K562 (cell line): ENCODE results near the gene REEP6. TPM values are rescaled to one million over a fixed set of nuclear protein-coding genes. Genes with fewer than 3 reads are reported as not detected.

ENCODE experiments used
- ASH1L ChIP-seq: fragments of 450-650 bp; IDR thresholded peaks from 2 replicates; pipeline ENCODE4 v1.6.1; 2018; ENCODE audit warnings: borderline replicate concordance, mild to moderate bottlenecking, low read depth; ENCODE audit not compliant: partially characterized antibody
- ATF7 ChIP-seq: fragments of 450-650 bp; IDR thresholded peaks from 2 replicates; pipeline ENCODE4 v1.7.1; 2014; ENCODE audit warnings: mild to moderate bottlenecking, moderate library complexity
- CBX2 ChIP-seq: fragments of 200-600 bp; sonication (generic); IDR thresholded peaks from one replicate; pipeline ENCODE4 v1.6.1; 2012; ENCODE audit warnings: mild to moderate bottlenecking, low read length, inconsistent platforms; ENCODE audit not compliant: insufficient read depth, poor library complexity, severe bottlenecking
- CCNT2 ChIP-seq: IDR thresholded peaks from 2 replicates; pipeline ENCODE4 v1.6.1; 2011; ENCODE audit warnings: borderline replicate concordance, low read depth, mild to moderate bottlenecking, moderate library complexity, mixed read lengths, low read length; ENCODE audit not compliant: insufficient read length; ENCODE audit errors: extremely low read depth
- CHAMP1 ChIP-seq: fragments of 450-650 bp; IDR thresholded peaks from 2 replicates; pipeline ENCODE4 v1.6.1; 2016; ENCODE audit warnings: mild to moderate bottlenecking
- CHD4 ChIP-seq: fragments of 200-600 bp; sonication (generic); IDR thresholded peaks from 3 replicates; pipeline ENCODE4 v1.6.1; 2012; ENCODE audit warnings: low read depth, mild to moderate bottlenecking, mixed read lengths, low read length, inconsistent platforms; ENCODE audit not compliant: insufficient read depth, insufficient replicate concordance, poor library complexity, severe bottlenecking
- MBD2 ChIP-seq: sonication (generic); IDR thresholded peaks from 2 replicates; pipeline ENCODE4 v1.6.1; 2016; ENCODE audit warnings: low read depth, borderline replicate concordance
- MCM3 ChIP-seq: fragments of 450-650 bp; IDR thresholded peaks from 2 replicates; pipeline ENCODE4 v1.6.1; 2016
- MNT ChIP-seq, 2 experiments: fragments of 450-650 bp; conservative IDR thresholded peaks; 2 replicates each; pipeline ENCODE4 v1.6.1; 2017; ENCODE audit warnings: mild to moderate bottlenecking in 2 of 2, moderate library complexity in 2 of 2
- PHF21A ChIP-seq: fragments of 450-650 bp; IDR thresholded peaks from 2 replicates; pipeline ENCODE4 v1.6.1; 2017; ENCODE audit warnings: low read depth, borderline replicate concordance
- RBBP5 ChIP-seq: fragments of 200-600 bp; sonication (generic); IDR thresholded peaks from 2 replicates; pipeline ENCODE4 v1.6.1; 2012; ENCODE audit warnings: borderline replicate concordance, mild to moderate bottlenecking, low read length, control low read depth, inconsistent platforms; ENCODE audit not compliant: insufficient read depth, poor library complexity, severe bottlenecking
- TCF3 ChIP-seq: sonication (generic); formaldehyde crosslinking; IDR thresholded peaks from 2 replicates; pipeline ENCODE4 v1.4.0; 2020; ENCODE audit warnings: mild to moderate bottlenecking, missing genetic modification reagents
- ZNF507 ChIP-seq: conservative IDR thresholded peaks from 2 replicates; pipeline ENCODE4 v1.6.1; 2017; ENCODE audit warnings: missing genetic modification characterization, missing compliant biosample characterization
- ZNF583 ChIP-seq: fragments of 250-450 bp; sonication (Bioruptor Pico); IDR thresholded peaks from 2 replicates; pipeline ENCODE4 v1.4.0; 2020
- ZNF609 ChIP-seq: sonication (generic); formaldehyde crosslinking; IDR thresholded peaks from 2 replicates; pipeline ENCODE4 v1.8.1; 2023; ENCODE audit warnings: missing genetic modification reagents, mild to moderate bottlenecking, borderline replicate concordance
- polyA plus RNA-seq, 8 experiments: library from polyadenylated mRNA; depleted of rRNA in 4 of 8; stranded (reverse) in 5 of 8; unstranded in 3 of 8; fragments of >200 nt; fragmentation: Nextera tagmentation in 2 of 8; fragmentation: Illumina TruSeq in 1 of 8; extraction: Ambion mirVana in 2 of 8; extraction: Trizol in 1 of 8; gene quantifications; 2 replicates each; pipeline versions ENCODE4 v1.2.1 to v1.2.3, GENCODE V29; 2011 to 2014; ENCODE audit warnings: inconsistent platforms in 1 of 8, missing spikeins in 1 of 8
- total RNA-seq, 7 experiments: library from RNA; depleted of rRNA in 6 of 7; stranded (reverse); fragments of >200 nt in 6 of 7; fragmentation: Illumina TruSeq in 2 of 7; extraction: Trizol in 2 of 7; gene quantifications; 2 replicates each; pipeline versions ENCODE4 v1.2.1 to v1.2.3, GENCODE V29; 2011 to 2021; ENCODE audit warnings: low replicate concordance in 1 of 7

The REEP6 gene
- total and polyA plus RNA-seq, 9 of the 15 experiments (the other 6 are each of a cell fraction or from before 2014, with no cell fraction given): 1.2 to 64.2 (median 12.7) TPM

DNA sequence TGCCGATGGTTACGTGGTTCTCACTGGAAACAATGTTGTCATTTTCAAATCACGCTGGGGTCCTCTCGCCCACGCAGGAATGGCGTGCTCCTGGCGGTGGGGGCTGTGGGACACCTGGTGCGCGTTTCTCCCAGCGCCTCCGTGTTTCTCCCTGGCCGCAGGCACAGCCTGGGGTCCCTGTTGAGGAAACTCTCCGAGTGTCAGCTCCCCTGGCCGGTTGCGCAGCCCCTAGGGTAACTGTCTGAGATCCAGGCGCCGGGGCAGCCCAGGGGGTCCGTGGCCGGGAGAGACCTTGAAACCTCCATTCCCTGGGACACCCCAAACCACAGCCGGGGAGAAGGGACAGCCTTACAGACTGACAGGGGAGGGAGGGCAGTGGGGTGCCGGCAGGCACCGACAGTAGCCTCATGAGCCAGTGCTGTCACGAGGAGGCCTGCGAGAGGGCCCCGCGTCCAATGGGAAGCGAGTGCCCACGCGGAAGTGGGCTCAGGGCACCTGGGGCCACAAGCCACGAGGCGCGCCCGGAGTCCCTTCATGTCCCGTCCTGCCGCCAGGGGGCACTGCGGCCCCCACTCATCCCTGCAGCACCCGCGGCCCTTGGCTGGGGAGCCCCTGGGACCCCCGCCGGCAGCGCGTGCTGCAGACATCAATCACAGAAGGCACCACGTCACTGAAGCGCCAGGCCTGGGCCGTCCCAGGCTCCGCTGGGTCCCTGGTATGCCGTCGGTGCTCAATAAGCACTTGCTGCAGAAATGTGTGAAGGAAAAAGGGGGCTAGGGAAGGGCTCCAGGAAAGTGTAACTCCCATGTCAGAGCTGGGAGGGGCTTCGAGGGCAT lies 12.3 kb downstream of the REEP6 start (continued):
- no peak for TF ChIP-seq ZNF609
- TF ChIP-seq ZNF583 (CRISPR knock-in tag): no peak
- TF ChIP-seq ASH1L: no peak
- TF ChIP-seq CBX2: no peak
- TF ChIP-seq CCNT2: peak; percentile 55
- 0 out of 2 replicates have a peak, but pooled peaks have one; percentile 12 for TF ChIP-seq TCF3 (CRISPR knock-in tag)
- peak; percentile 54; the same call in 1 of the 2 replicates for TF ChIP-seq MBD2
- TF ChIP-seq CHD4: no peak
- 0 out of 2 replicates have a peak, but pooled peaks have one; percentile 4 for TF ChIP-seq PHF21A
- TF ChIP-seq ZNF507 (tag): no peak
- TF ChIP-seq CHAMP1: no peak
- peak; percentile 74 to 92 for TF ChIP-seq MNT (conservative IDR thresholded peaks at IDR 0.05)
- peak; percentile 58; the same call in 1 of the 2 replicates for TF ChIP-seq ATF7
- TF ChIP-seq MCM3: no peak
- TF ChIP-seq RBBP5: no peak
